T-cell (primary cell): ENCODE data around the gene SPECC1. TPM values are rescaled to one million over a fixed set of nuclear protein-coding genes. Genes with fewer than 3 reads are reported as not detected.

Experiments used
- ATAC-seq, 4 experiments: fragments of 200-7000 bp in 3 of 4; fragments of 150-1000 bp in 1 of 4; cut with Tn5 transposase; replicated peaks in 1 of 4; 1 replicate in 3 of 4; 2 replicates in 1 of 4; pipeline ENCODE4 v1.10.0; 2021; ENCODE audit warnings: moderate library complexity in 3 of 4, mild to moderate bottlenecking in 2 of 4, moderate number of reproducible peaks in 1 of 4
- CTCF ChIA-PET, 2 donors: fragments of 300-600 bp; sonication (Branson Sonifier 250); formaldehyde crosslinking; loops; one replicate each; lab custom pipeline; 2022; ENCODE audit warnings: antibody characterized with exemption in 2 of 2; lab: Charles Lee
- POLR2A ChIA-PET, 2 donors: fragments of 300-600 bp; sonication (Branson Sonifier 250); formaldehyde crosslinking; loops; one replicate each; lab custom pipeline; 2022; ENCODE audit warnings: antibody characterized with exemption in 2 of 2; lab: Charles Lee
- DNase-seq, 35 experiments: peaks; one replicate each; pipeline versions ENCODE4 v3.0.0 to v3.0.0-alpha.2; 2013 to 2023
- H3K27ac ChIP-seq: one replicate; pipeline ENCODE4 v1.5.1; 2013; ENCODE audit warnings: low read length
- H3K27me3 ChIP-seq, 2 experiments: replicated peaks in 1 of 2; 1 replicate in 1 of 2; 2 replicates in 1 of 2; pipeline versions ENCODE4 v1.6.1 to v1.7.0; 2013; ENCODE audit warnings: low read length in 1 of 2, mixed read lengths in 1 of 2; ENCODE audit not compliant: control insufficient read depth in 2 of 2, insufficient read depth in 2 of 2; ENCODE audit errors: extremely low read depth in 1 of 2
- H3K36me3 ChIP-seq, 2 donors: 1 replicate in 1 of 2; 2 replicates in 1 of 2; pipeline versions ENCODE4 v1.6.1 to v1.7.0; 2013; ENCODE audit warnings: low read length in 1 of 2; ENCODE audit not compliant: control insufficient read depth in 2 of 2, insufficient read depth in 1 of 2; ENCODE audit errors: extremely low read depth in 1 of 2
- H3K4me1 ChIP-seq, 2 experiments: 1 replicate in 1 of 2; 2 replicates in 1 of 2; pipeline versions ENCODE4 v1.6.1 to v1.7.0; 2013; ENCODE audit warnings: low read length in 2 of 2, mixed read lengths in 1 of 2; ENCODE audit not compliant: insufficient read depth in 2 of 2, control insufficient read depth in 1 of 2; ENCODE audit errors: extremely low read depth in 1 of 2
- H3K4me3 ChIP-seq, 2 donors: 1 replicate in 1 of 2; 2 replicates in 1 of 2; pipeline versions ENCODE4 v1.5.1 to v1.7.0; 2013; ENCODE audit warnings: mild to moderate bottlenecking in 2 of 2, low read length in 1 of 2, moderate library complexity in 1 of 2; ENCODE audit not compliant: control insufficient read depth in 1 of 2; ENCODE audit errors: extremely low read depth in 1 of 2
- H3K9me3 ChIP-seq: 2 replicates; pipeline ENCODE4 v1.7.0; 2013
- H3K27ac Mint-ChIP-seq, 2 donors: one replicate each; pipeline ENCODE4 v1.8.0; 2020 to 2021; ENCODE audit warnings: mild to moderate bottlenecking in 2 of 2, mixed read lengths in 2 of 2
- H3K27me3 Mint-ChIP-seq, 2 donors: one replicate each; pipeline ENCODE4 v1.8.0; 2021 to 2022; ENCODE audit warnings: mixed read lengths in 2 of 2
- H3K36me3 Mint-ChIP-seq: one replicate; pipeline ENCODE4 v1.8.0; 2021; ENCODE audit warnings: mixed read lengths
- H3K4me1 Mint-ChIP-seq, 3 donors: one replicate each; pipeline ENCODE4 v1.8.0; 2020 to 2022; ENCODE audit warnings: mixed read lengths in 3 of 3, mild to moderate bottlenecking in 1 of 3
- H3K4me3 Mint-ChIP-seq, 3 donors: one replicate each; pipeline ENCODE4 v1.8.0; 2020 to 2022; ENCODE audit warnings: mild to moderate bottlenecking in 3 of 3, mixed read lengths in 3 of 3, moderate library complexity in 3 of 3
- H3K9me3 Mint-ChIP-seq, 3 donors: one replicate each; pipeline ENCODE4 v1.8.0; 2020 to 2022; ENCODE audit warnings: mixed read lengths in 3 of 3
- WGBS: methylation state at CpG from one replicate; pipeline ENCODE4 v1.1.5; 2013; ENCODE audit warnings: missing lambda C conversion rate; ENCODE audit not compliant: insufficient coverage; 5-methylcytosine and 5-hydroxymethylcytosine counted together
- total RNA-seq, 35 experiments: library from RNA in 6 of 35; stranded (reverse) in 6 of 35; fragments of 120-200 nt in 1 of 35; gene quantifications; one replicate each; pipeline versions ENCODE4 v1.2.1 to v1.2.4 and lab custom pipeline; 2013 to 2026

Gene SPECC1
- total RNA-seq, 5 donors from 2014 or later (not counting 1 experiment from before 2014, with no cell fraction given), result 3.9 to 12.9 (median 6.0) TPM

GRCh38 chr17:20171741-20172365, 162.7 kb downstream of the SPECC1 start:
- H3K4me1 ChIP-seq, result no peaks in the 10 kb centered on the region
- no peak overlapping the region for H3K27ac ChIP-seq
- H3K27me3 ChIP-seq, result no peaks in the 10 kb centered on the region
- ChIA-PET CTCF (no interaction called here), POLR2A (no interaction called here)
- Mint-ChIP-seq H3K4me3 (no peak overlapping the region), H3K27ac (no peak overlapping the region), H3K9me3 (no peaks in the 10 kb centered on the region), H3K36me3 (no peaks in the 10 kb centered on the region), H3K4me1 (no peaks in the 10 kb centered on the region), H3K27me3 (peaks cover 0 to 3% of the 10 kb centered on the region in 2 donors)
- ATAC-seq, result no peak
- no peaks in the 10 kb centered on the region for H3K9me3 ChIP-seq
- 89% methylated on average over 1 of the region's 2 CpGs for WGBS
- H3K4me3 ChIP-seq, result no peak overlapping the region
- DNase-seq, result no peak
- H3K36me3 ChIP-seq, result no peaks in the 10 kb centered on the region

- Mint-ChIP-seq H3K9me3 (no peaks in the 10 kb centered on the region), H3K4me3 (no peak overlapping the region), H3K27ac (no peak overlapping the region), H3K36me3 (no peaks in the 10 kb centered on the region), H3K4me1 (no peaks in the 10 kb centered on the region), H3K27me3 (peaks cover 0 to 4% of the 10 kb centered on the region in 2 donors)
- CTCF ChIA-PET, result no interaction called here
- no peaks in the 10 kb centered on the region for H3K9me3 ChIP-seq
- no peak overlapping the region for H3K27ac ChIP-seq
- no peak for DNase-seq
- no peaks in the 10 kb centered on the region for H3K4me1 ChIP-seq
- no peaks in the 10 kb centered on the region for H3K36me3 ChIP-seq
- no peaks in the 10 kb centered on the region for H3K27me3 ChIP-seq
- H3K4me3 ChIP-seq, result no peak overlapping the region
- WGBS, result 78% methylated on average over 2 of the region's 2 CpGs
- no peak for ATAC-seq
- POLR2A ChIA-PET, result no interaction called here
These were observed 163.2 kb downstream of the SPECC1 start for GRCh38 chr17:20172376-20172775.

- H3K4me3 Mint-ChIP-seq, result no peak overlapping the region
- no peaks in the 10 kb centered on the region for H3K4me1 ChIP-seq
- H3K9me3 ChIP-seq, result no peaks in the 10 kb centered on the region
- DNase-seq (no peak), ATAC-seq (no peak)
- ChIA-PET CTCF (no interaction called here), POLR2A (no interaction called here)
- no peak overlapping the region for H3K27ac ChIP-seq
- no peak overlapping the region for H3K27ac Mint-ChIP-seq
- no peaks in the 10 kb centered on the region for H3K27me3 ChIP-seq
- H3K36me3 Mint-ChIP-seq, result no peaks in the 10 kb centered on the region
- H3K4me1 Mint-ChIP-seq, result no peaks in the 10 kb centered on the region
- no peaks in the 10 kb centered on the region for H3K9me3 Mint-ChIP-seq
- WGBS, result no CpG with 5 or more reads among the region's 1 CpG
- no peaks in the 10 kb centered on the region for H3K36me3 ChIP-seq
- peaks cover 0 to 4% of the 10 kb centered on the region in 2 donors for H3K27me3 Mint-ChIP-seq
- no peak overlapping the region for H3K4me3 ChIP-seq
These were observed 163.9 kb downstream of the SPECC1 start for GRCh38 chr17:20173091-20173490.

- 87% methylated on average over 5 of the region's 12 CpGs for WGBS
- Histone ChIP-seq H3K36me3 (no peaks in the 10 kb centered on the region), H3K4me1 (no peaks in the 10 kb centered on the region), H3K27ac (no peak overlapping the region), H3K9me3 (no peaks in the 10 kb centered on the region), H3K27me3 (no peaks in the 10 kb centered on the region), H3K4me3 (no peak overlapping the region)
- Mint-ChIP-seq H3K36me3 (no peaks in the 10 kb centered on the region), H3K27ac (no peak overlapping the region), H3K27me3 (peaks cover 4 to 7% of the 10 kb centered on the region in 2 donors), H3K4me3 (no peak overlapping the region), H3K4me1 (no peaks in the 10 kb centered on the region), H3K9me3 (no peaks in the 10 kb centered on the region)
- DNase-seq (no peak), ATAC-seq (no peak)
- POLR2A ChIA-PET, result no interaction called here
- CTCF ChIA-PET, result no interaction called here
These were observed 165.6 kb downstream of the SPECC1 start for GRCh38 chr17:20174588-20175265.

GRCh38 chr17:20179041-20179440, 169.9 kb downstream of the SPECC1 start:
- ChIA-PET CTCF (no interaction called here), POLR2A (no interaction called here)
- no peaks in the 10 kb centered on the region for H3K9me3 ChIP-seq
- H3K27me3 Mint-ChIP-seq, result peaks cover 8 to 9% of the 10 kb centered on the region in 2 donors
- H3K27me3 ChIP-seq, result no peaks in the 10 kb centered on the region
- no peak overlapping the region for H3K27ac ChIP-seq
- H3K36me3 Mint-ChIP-seq, result no peaks in the 10 kb centered on the region
- 100% methylated on average over 3 of the region's 3 CpGs for WGBS
- no peak for ATAC-seq
- H3K4me3 Mint-ChIP-seq, result no peak overlapping the region
- no peaks in the 10 kb centered on the region for H3K4me1 ChIP-seq
- no peak overlapping the region for H3K4me3 ChIP-seq
- DNase-seq, result no peak
- no peaks in the 10 kb centered on the region for H3K9me3 Mint-ChIP-seq
- H3K36me3 ChIP-seq, result no peaks in the 10 kb centered on the region
- H3K27ac Mint-ChIP-seq, result no peak overlapping the region
- H3K4me1 Mint-ChIP-seq, result no peaks in the 10 kb centered on the region

- no CpG with 5 or more reads among the region's 1 CpG for WGBS
- POLR2A ChIA-PET, result no interaction called here
- no peaks in the 10 kb centered on the region for H3K4me1 Mint-ChIP-seq
These were observed 171.5 kb downstream of the SPECC1 start for GRCh38 chr17:20180661-20181060.

More at GRCh38 chr17:20180661-20181060, 171.5 kb downstream of the SPECC1 start:
- Histone ChIP-seq H3K27me3 (no peaks in the 10 kb centered on the region), H3K4me3 (no peak overlapping the region), H3K27ac (no peak overlapping the region), H3K36me3 (no peaks in the 10 kb centered on the region), H3K4me1 (no peaks in the 10 kb centered on the region), H3K9me3 (no peaks in the 10 kb centered on the region)
- peaks cover 8 to 9% of the 10 kb centered on the region in 2 donors for H3K27me3 Mint-ChIP-seq
- no peaks in the 10 kb centered on the region for H3K36me3 Mint-ChIP-seq
- no peak for DNase-seq
- ATAC-seq, result no peak
- no peak overlapping the region for H3K27ac Mint-ChIP-seq
- no peaks in the 10 kb centered on the region for H3K9me3 Mint-ChIP-seq
- H3K4me3 Mint-ChIP-seq, result no peak overlapping the region
- CTCF ChIA-PET, result no interaction called here
